A375 (cell line): ENCODE data around the gene GRM3. TPM values are rescaled to one million over a fixed set of nuclear protein-coding genes. Genes with fewer than 3 reads are reported as not detected.

Experiments used
- total RNA-seq: library from RNA; depleted of rRNA; stranded (reverse); fragments of >200 nt; shearing (Covaris generic); gene quantifications from 2 replicates; pipeline ENCODE4 v1.2.3, GENCODE V29; 2014; rRNA removed

Gene GRM3
- total RNA-seq, result 0.11 TPM in 1 of 2 replicates, not detected in the other

GRCh38 chr7:86643561-86644281, at the start of gene GRM3:
GRM3 (plus strand) TSS chr7:86643909; CDS start chr7:86765146, 121,237 bp downstream.

